ENCODE measurements around the gene BCL2. TPM values are rescaled to one million over a fixed set of nuclear protein-coding genes. Genes with fewer than 3 reads are reported as not detected.

BCL2 gene
- total RNA-seq, 1 experiment from 2014 or later: 1.5 TPM

- H3K9ac ChIP-seq (ENCODE audit: low read length): no peak overlapping the region
- H2AFZ ChIP-seq (ENCODE audit: low read length): no peak overlapping the region
- H3F3A ChIP-seq (ENCODE audit: low read length, unreplicated experiment): no peaks in the 10 kb centered on the region
- no peak overlapping the region for H3K4me2 ChIP-seq (ENCODE audit: low read length)
- no peaks in the 10 kb centered on the region for H3K36me3 ChIP-seq (ENCODE audit: low read depth, low read length)
- H3K27me3 ChIP-seq (ENCODE audit: low read length): 0 out of 2 replicates have a peak, but pooled peaks cover 4% of the 10 kb centered on the region
- DNase-seq (no peak), ATAC-seq (no peak)
- peaks cover 15% of the 10 kb centered on the region for H3K4me1 ChIP-seq (ENCODE audit: insufficient read depth, low read length)
- no peak overlapping the region for H3K4me3 ChIP-seq (ENCODE audit: low read length)
- TF ChIP-seq EZH2 (IDR thresholded peaks at IDR 0.05; ENCODE audit: low read length, unreplicated experiment): no peak
- TF ChIP-seq EZH2phosphoT487 (IDR thresholded peaks at IDR 0.05; ENCODE audit: borderline replicate concordance, low read length): no peak
- TF ChIP-seq CTCF (conservative IDR thresholded peaks at IDR 0.05; ENCODE audit: low read depth, low read length): no peak
- H3K79me2 ChIP-seq (ENCODE audit: low read length): no peaks in the 10 kb centered on the region
- no TSS peak for BruUV-seq (replicated peaks)
- no peak overlapping the region for H3K27ac ChIP-seq (ENCODE audit: low read length)
- H4K20me1 ChIP-seq (ENCODE audit: low read length): no peaks in the 10 kb centered on the region
- H3K9me2 ChIP-seq (replicated peaks; ENCODE audit: low read length): no peaks in the 10 kb centered on the region
- no peaks in the 10 kb centered on the region for H3K9me3 ChIP-seq (ENCODE audit: low read length)
- CTCF ChIA-PET: no interaction called here
- intact Hi-C loops (cut with micrococcal nuclease): no loop called here
- POLR2A ChIA-PET (ENCODE audit: unreplicated experiment): no interaction called here
Measured at GRCh38 chr18:63160172-63160995, 159.2 kb downstream of the BCL2 start.

- intact Hi-C loops (cut with micrococcal nuclease): no loop called here
- Histone ChIP-seq H3K4me2 (ENCODE audit: low read length) (no peak overlapping the region), H4K20me1 (ENCODE audit: low read length) (no peaks in the 10 kb centered on the region), H3K4me1 (ENCODE audit: insufficient read depth, low read length) (peaks cover 19% of the 10 kb centered on the region), H3K4me3 (ENCODE audit: low read length) (no peak overlapping the region), H3K9me2 (replicated peaks; ENCODE audit: low read length) (no peaks in the 10 kb centered on the region), H3K27me3 (ENCODE audit: low read length) (0 out of 2 replicates have a peak, but pooled peaks cover 4% of the 10 kb centered on the region), H3K36me3 (ENCODE audit: low read depth, low read length) (no peaks in the 10 kb centered on the region), H3K9ac (ENCODE audit: low read length) (no peak overlapping the region), H3K27ac (ENCODE audit: low read length) (no peak overlapping the region), H3F3A (ENCODE audit: low read length, unreplicated experiment) (no peaks in the 10 kb centered on the region), H2AFZ (ENCODE audit: low read length) (no peak overlapping the region), H3K79me2 (ENCODE audit: low read length) (no peaks in the 10 kb centered on the region), H3K9me3 (ENCODE audit: low read length) (no peaks in the 10 kb centered on the region)
- TF ChIP-seq EZH2phosphoT487 (IDR thresholded peaks at IDR 0.05; ENCODE audit: borderline replicate concordance, low read length) (no peak), CTCF (conservative IDR thresholded peaks at IDR 0.05; ENCODE audit: low read depth, low read length) (no peak), EZH2 (IDR thresholded peaks at IDR 0.05; ENCODE audit: low read length, unreplicated experiment) (no peak)
- DNase-seq: no peak
- POLR2A ChIA-PET (ENCODE audit: unreplicated experiment): no interaction called here
- BruUV-seq (replicated peaks): no TSS peak
- CTCF ChIA-PET: no interaction called here
- no peak for ATAC-seq
Measured at GRCh38 chr18:63159590-63159989, 160.0 kb downstream of the BCL2 start.

- no TSS peak for BruUV-seq (replicated peaks)
- Histone ChIP-seq H3K79me2 (ENCODE audit: low read length) (no peaks in the 10 kb centered on the region), H3K9me2 (replicated peaks; ENCODE audit: low read length) (no peaks in the 10 kb centered on the region), H3K4me3 (ENCODE audit: low read length) (no peak overlapping the region), H3K4me2 (ENCODE audit: low read length) (no peak overlapping the region), H3K36me3 (ENCODE audit: low read depth, low read length) (no peaks in the 10 kb centered on the region), H3K9ac (ENCODE audit: low read length) (no peak overlapping the region), H4K20me1 (ENCODE audit: low read length) (no peaks in the 10 kb centered on the region), H3K27me3 (ENCODE audit: low read length) (peaks cover 10% of the 10 kb centered on the region), H3K4me1 (ENCODE audit: insufficient read depth, low read length) (peaks cover 19% of the 10 kb centered on the region), H2AFZ (ENCODE audit: low read length) (no peak overlapping the region), H3F3A (ENCODE audit: low read length, unreplicated experiment) (no peaks in the 10 kb centered on the region), H3K9me3 (ENCODE audit: low read length) (no peaks in the 10 kb centered on the region), H3K27ac (ENCODE audit: low read length) (no peak overlapping the region)
- intact Hi-C loops (cut with micrococcal nuclease): no loop called here
- ChIA-PET CTCF (no interaction called here), POLR2A (ENCODE audit: unreplicated experiment) (no interaction called here)
- ATAC-seq (no peak), DNase-seq (no peak)
- TF ChIP-seq EZH2phosphoT487 (IDR thresholded peaks at IDR 0.05; ENCODE audit: borderline replicate concordance, low read length) (no peak), EZH2 (IDR thresholded peaks at IDR 0.05; ENCODE audit: low read length, unreplicated experiment) (no peak), CTCF (conservative IDR thresholded peaks at IDR 0.05; ENCODE audit: low read depth, low read length) (no peak)
Measured at GRCh38 chr18:63158676-63159291, 160.8 kb downstream of the BCL2 start.
